NCI-H748 (cell line): ENCODE results near the gene DDX51.
A peak's percentile ranks its signal among the peaks of the same experiment; 100 is the strongest.
"Not testable (repeated sequence)": the region's sequence is repeated elsewhere in the genome, so short reads cannot be mapped to it uniquely, and the experiment has no call there.

ENCODE experiments used
- DNase-seq: peaks from one replicate; lab custom pipeline; 2025; ENCODE audit not compliant: unreplicated experiment; lab: John Stamatoyannopoulos, UW

Gene DDX51

DNA sequence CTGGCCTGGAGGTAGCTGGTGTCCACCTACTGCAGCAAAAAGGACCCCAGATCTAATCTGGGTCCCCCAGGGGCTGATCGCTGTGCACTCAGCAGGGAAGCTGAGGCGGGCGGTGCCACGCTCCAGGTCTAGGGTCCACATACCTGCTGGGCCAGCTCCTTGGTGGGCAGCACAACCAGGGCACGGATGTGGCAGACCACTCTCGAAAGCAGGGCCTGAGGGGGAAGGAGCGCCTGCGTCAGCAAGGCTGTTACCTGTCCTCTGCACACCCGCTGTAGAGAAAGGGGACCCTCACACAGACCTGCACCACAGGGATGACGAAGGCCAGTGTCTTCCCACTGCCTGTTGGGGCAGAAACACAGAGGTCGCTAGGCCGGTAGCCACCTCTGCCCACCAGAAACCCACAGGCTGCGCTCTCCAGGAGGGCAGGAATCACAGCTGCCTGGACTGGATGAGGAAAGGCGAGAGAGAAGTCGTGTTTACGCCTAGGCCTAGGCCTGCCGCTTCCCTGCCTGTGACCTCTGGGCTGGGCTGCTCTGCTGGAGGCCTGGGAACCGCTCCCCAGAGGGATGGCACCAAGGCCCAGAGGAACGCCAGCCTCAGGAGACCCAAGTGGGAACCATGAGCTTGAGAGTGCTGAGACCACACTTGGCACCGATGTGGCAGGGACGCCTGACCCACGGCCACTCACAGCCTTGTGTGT is 2.0 kb downstream of the DDX51 start:
- DNase-seq, result no peak

DNA sequence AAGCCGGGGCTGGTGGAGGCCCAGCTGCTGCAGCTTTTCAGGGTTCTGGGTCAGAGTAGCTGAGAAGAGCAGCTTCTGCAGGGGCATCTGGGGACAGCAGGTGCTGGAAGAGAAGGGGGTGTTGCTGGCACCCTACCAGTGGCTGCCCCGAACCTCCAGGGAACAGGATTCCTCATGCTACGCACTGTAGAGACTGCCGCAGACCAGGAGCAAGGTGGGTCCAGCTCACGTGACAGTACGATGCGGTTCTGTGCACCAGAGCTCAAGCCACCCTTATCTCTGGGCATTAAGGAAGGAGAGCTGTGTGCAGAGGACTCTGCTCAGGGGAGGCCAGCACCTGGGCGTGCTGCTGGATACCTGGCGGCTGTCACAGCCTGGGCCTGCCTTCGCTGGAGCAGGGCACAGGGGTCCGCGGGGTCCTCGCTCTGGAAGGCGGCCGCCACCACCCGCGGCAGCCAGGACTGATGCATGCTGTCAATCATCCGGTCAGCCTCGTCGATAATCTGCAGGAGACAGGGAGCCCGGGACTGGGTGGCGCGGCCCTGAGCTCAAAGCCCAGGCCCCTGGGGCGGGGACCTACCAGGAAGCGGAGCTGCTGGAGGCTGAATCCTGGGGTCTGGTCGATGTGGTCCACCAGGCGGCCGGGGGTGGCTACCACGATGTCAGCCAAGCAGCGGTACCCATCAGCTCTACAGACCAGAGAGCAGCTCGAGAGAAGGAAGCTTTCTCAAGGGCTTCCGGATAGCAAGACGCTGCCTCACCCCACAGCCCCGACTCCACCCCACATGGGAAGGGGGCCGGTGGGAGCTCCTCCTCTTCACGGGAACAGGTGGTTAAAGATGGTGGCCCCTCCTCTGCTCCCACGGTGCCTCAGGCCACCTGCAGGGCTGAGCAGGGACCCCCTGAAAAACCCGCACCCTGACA is 2.9 kb downstream of the DDX51 start:
- no peak for DNase-seq

DNA sequence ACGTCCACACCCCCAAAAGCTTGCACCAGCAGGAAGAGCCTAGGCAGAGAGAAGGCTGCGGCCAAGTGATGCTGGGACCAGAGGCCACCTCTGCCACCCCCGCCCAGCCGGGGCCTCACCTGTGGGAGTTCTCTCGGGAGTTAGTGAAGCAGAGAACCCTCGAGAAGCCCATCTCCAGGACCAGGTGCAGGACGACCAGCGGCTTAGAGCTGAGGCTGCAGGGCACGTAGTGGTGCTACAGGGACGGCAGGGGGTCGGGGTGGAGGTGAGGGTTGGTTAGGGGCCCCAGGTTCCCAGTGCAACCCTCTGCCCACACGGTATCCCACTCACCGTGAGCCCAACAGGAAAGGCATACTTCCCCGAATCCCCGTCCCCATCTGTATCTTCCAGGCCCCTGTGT is 3.6 kb downstream of the DDX51 start:
- DNase-seq, result no peak

DNA sequence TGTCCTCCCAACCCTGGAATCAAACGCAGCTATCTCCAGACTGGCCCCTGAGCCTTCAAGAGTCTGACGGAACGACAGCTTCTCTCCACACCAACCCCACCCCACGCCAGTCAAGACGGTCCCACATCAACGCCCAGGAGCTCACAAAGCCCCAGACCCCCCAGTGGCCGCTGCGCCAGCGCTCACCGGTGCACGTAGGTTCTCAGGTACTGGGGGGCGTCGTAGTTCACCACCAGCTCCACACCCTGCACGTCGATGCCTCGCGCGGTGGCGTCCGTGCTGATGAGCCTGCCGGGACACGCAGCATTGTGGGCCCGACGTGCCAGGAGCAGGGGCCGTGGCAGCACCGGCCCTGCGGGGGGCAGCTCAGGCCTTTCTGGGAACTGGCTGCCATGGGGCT is 4.2 kb downstream of the DDX51 start:
- no peak for DNase-seq

DNA sequence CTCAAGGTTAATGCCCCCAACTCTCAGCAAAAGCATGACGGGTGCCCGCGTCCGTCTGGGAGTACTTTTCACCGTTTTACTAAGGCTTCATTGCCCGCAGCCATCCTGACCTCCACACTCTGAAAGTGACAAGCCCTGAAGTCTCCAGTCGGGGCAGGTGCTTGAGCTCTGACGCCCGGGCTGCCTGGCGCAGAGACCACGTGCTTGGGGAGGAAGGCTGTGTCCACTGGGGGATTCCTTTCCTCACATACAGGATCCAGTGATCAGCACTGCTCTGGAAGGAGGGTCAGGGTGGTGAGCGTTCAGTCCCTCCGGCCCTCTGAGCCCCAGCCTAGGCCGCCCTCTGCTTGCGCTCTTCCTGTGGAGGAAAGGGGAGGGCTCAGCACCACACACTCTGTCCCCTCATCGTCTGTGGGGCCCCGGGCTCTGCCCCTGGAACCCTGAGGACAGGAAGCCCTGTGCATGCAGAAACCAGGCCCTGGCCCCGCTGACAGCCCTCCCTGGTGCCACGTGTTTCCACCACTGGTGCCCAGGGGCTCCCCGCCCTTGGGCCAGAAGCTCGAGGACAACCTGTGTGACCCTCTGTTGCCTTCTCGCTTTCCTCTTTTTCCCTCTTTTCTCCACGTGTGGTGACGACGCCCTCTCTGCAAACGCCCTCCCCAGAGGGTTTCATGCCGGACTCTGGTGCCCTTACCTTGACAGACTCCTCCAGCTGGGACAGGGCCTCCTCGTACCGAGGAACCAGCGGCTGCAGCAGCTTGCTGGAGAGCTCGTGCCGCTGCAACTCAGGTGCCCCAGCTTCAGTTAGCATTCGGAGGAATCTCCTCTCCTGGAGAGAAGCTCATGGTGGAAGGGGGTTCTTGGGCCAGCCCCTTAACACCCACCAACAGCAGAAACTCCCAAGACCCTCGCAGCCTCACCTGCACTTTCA is 4.9 kb downstream of the DDX51 start:
- DNase-seq, result no peak

DNA sequence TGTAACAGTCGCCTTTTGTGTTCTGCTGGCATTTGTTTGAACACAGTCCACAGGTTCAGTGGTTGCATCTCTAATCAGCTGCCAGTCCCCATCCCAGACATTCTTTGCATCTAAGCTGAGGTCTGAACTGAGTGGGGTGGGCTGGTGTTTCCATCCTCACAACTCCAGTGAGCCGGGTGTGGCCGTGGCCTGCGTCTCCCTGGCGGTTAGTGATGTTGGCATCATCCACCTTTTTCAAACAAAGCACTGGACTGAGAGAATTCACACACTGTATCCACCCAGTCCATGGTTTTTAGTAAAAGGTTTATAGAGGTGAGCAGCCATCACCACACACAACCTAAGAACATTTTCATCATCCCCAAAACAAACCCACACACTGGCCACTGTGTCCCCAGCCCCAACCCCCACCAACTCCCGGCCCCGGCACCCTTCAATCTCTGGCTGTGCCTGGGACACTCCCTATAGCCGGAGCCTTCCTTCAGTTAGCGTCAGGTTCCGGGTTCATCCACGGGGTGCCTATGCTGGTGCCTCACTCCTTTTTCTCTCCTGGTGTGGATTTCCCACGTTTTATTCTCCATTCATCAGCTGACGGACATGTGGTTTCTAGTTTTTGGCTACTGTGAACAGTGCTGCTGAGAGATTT is 6.5 kb downstream of the DDX51 start:
- DNase-seq, result no peak

DNA sequence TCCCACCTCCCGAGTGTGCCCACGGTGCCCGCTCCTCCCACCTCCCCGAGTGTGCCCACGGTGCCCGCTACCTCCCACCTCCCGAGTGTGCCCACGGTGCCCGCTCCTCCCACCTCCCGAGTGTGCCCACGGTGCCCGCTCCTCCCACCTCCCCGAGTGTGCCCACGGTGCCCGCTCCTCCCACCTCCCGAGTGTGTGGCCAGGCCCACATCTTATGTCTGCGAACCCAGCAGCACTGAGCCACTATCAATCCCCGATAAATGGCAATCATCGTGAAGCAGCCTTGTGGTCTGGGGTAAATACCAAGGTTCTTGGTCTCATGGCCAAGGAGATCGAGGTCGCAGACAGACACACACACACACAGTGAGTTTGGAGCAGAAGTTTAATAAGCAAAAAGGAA is 7.9 kb downstream of the DDX51 start:
- DNase-seq, result not testable (repeated sequence)

DNA sequence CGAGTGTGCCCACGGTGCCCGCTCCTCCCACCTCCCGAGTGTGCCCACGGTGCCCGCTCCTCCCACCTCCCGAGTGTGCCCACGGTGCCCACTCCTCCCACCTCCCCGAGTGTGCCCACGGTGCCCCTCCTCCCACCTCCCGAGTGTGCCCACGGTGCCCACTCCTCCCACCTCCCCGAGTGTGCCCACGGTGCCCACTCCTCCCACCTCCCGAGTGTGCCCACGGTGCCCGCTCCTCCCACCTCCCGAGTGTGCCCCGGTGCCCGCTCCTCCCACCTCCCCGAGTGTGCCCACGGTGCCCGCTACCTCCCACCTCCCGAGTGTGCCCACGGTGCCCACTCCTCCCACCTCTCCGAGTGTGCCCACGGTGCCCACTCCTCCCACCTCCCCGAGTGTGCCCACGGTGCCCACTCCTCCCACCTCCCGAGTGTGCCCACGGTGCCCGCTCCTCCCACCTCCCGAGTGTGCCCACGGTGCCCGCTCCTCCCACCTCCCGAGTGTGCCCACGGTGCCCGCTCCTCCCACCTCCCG is 9.4 kb downstream of the DDX51 start:
- not testable (repeated sequence) for DNase-seq

DNA sequence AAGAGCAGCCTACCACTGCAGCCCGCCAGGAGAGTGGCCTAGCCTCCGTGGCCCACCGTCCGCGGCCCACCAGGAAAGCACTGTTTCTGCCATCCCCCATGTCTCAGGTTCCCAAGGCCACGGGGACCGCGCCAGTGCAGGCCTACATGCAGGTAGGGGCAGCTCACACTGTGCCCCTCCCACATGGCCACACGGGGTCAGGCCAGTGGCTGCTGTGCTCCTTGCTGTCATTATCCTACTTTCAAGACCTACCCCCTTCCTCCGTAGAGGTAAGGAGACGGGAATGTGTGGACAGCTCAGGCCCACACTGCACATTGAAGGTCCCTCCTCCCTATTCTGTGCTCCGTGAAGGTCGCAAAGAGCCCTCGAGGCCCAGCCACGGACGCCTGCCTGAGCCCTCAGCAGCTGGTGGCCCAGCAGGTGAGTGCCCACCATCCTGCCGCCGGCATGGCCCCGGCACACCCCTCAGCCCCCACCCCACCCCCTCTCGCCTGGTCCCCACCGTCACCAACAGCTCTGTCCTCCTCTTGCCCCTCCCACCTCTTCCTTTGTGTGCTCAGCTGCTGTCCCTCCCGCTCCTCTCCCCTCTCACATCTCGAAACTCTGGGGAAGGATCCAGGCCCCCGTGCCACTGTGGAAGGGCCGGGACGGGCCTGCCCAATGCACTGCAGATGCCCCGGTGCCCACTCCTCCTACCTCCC is 10.0 kb downstream of the DDX51 start:
- peak; percentile 88 for DNase-seq

DNA sequence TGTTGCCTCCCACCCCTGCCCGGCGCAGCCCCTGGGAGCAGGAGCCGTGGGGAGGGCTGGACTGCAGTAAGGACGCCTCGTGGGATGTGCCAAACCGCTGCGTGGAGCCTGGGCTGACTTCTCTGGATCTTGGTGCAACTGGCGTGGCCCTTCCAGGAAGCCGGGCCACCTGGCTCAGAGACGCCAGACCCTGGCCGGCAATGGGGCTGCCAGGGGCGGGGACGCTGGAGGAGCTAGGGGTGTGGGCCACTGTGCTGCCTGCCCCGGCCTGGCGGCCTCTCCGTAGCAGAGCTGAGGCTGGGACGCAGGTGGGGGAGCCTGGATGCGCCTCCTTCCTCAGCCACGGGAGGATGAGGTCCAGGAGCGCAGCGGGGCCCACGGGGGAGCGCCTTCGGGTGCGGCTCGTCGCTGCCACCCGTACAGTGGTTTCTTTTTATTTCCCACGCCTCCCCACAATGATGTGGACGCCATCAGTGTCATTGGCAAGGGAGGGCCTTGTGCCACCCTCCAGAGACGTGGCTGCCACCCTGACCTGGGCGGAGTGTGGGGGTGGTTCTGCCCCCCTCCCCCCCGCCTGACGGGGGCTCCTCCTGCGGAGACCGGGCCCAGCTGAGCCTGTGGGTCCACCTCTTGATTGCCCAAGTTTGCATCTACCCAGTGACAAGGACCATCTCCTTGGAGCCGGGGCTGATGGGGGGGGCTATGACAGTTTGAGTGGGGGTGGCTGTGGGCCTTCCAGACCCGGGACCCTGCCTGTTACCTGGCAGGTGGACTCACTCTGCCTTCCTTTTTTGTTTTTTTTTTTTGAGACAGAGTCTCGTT is 11.3 kb downstream of the DDX51 start:
- no peak for DNase-seq

DNA sequence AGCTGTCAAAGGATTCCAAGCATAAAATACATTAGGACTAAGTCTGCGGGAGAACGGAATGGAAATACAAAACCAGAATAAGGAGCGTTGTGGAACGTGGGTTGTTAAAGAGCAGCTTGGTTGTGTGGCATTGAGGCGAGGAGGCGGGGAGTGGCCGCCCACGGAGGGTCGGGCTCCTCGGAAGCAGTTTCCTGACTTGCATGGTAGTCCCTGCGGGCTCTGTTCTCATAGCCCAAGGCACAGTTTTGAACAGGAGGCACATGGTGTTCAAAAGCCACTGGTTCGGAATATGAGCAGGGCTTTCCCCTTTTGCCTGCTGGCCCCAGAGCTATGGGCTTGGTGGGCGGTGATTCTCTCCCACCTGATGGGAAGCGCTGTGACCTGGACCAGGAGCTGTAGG is 12.2 kb downstream of the DDX51 start:
- no peak for DNase-seq

DNA sequence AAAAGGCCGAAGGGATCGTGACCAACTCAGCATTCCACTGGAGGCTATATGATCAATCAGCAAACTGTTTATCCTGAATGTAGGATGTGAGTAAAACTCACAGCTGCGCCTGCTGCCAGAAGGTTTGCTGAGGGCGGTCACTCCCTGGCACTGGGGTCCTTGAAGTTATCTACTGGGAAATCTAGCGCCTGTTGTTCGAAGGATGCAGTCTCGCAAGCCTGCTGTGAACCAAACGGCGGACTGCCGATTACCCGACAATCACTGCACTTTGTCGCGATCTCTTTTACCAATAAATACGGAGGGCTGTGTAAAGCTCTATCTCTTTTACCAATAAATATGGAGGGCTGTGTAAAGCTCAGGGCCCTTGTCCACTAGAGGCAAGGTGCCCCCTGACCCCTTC is 12.9 kb downstream of the DDX51 start:
- DNase-seq, result no peak

DNA sequence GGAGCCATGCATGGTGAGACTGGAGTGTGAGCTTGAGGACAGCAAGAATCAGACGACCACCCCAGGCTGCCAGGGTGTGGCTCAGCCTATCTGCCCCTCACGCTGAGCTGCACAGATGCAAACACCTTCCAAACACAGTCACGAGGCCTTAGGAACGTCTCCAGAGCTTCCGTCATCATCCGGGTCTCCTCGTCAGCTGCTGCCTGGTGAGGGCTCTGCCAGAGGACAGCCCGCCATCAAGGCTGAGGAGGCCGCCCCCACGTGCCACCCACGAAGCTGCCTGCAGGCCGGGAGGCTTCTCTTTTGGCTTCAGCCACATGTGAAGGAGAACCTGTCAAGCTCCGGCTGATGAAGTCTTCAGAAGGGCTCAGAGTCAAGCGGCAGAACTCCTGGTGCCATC is 13.4 kb downstream of the DDX51 start:
- no peak for DNase-seq

DNA sequence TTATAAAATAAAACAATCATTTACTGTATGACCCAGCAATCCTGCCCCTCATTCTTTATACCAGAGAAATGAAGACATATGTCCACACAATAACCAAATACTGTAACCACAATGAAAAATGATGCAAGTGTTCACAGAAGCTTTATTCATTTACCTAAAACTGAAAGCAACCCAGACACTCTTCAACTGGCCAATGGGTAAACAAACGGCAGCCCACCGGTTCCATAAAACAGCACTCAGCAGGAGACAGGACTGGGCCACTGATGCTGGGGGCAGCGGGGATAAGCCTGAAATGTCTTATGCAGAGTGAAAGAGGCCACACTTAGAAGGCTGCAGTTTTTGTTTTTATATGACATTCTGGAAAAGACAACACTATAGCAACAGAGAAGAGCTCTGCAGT is 15.1 kb downstream of the DDX51 start:
- DNase-seq, result no peak

DNA sequence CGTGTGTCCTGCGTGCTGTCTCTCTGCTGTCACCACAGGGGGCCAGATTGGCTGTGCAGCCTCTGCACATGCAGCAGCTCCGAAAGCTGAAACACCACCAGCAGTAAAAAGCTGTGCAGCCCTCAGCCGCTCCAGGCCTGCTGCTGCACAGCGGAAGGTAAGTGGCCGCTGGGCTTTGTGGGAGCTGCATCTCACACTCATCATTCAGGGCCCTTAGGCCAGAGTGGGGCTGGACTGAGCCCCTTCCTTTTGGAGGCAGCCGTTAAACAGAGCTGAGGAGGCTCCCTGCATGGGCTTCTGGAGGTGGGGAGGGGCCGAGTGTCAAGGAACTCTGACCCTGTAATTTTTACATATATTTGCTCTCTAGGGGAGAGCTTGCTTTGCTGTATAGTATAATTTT is 17.1 kb downstream of the DDX51 start:
- DNase-seq, result no peak

DNA sequence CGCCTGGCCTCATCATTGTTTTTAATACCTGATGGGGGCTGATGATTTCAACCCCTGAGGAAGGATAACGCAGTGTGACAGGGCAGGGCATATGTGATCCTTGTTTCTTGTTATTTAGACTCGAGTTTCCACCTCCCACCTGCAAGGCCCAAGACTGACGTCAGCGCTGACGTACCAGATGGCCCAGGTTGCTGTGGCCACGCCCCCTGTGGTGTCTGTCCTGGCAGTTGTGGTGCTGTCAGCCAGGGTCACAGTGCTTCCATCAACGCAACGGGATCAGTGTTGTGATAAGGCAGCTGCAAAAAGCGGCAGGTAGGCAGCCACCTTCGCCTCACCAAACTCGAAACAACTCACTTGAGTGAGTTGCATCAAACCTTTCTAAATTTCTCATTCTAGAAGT is 18.4 kb downstream of the DDX51 start:
- DNase-seq, result no peak

DNA sequence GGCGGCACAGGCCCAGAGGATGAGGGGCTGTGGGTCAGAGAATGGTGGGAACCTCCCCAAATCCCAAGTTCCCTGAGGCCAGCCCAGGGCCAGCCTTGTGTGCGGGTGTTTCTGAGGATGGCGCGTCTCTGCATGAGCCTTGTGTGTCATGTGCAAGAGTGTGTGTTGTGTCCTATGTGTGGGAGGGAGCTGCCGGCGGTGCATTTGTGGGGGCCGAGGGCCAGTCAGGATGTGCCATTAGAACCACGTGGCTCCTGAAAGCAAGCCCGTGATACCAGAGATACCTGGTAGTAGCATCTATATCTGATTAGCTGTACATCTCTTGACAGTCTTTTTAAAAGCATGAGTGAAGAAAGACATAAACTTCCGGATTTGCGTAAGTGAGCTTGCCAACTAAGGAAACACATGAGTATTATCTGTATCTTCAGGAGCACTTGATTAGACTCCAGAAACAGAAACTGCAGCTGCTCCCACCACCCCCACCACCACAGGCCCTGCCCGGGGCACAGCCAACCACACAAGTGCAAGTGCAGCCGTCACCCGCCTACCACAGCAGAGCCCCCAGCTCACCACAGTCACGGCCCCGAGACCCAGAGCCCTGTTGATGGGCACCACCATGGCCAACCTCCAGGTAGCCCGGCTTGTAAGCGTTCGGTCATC is 19.2 kb downstream of the DDX51 start:
- no peak for DNase-seq

DNA sequence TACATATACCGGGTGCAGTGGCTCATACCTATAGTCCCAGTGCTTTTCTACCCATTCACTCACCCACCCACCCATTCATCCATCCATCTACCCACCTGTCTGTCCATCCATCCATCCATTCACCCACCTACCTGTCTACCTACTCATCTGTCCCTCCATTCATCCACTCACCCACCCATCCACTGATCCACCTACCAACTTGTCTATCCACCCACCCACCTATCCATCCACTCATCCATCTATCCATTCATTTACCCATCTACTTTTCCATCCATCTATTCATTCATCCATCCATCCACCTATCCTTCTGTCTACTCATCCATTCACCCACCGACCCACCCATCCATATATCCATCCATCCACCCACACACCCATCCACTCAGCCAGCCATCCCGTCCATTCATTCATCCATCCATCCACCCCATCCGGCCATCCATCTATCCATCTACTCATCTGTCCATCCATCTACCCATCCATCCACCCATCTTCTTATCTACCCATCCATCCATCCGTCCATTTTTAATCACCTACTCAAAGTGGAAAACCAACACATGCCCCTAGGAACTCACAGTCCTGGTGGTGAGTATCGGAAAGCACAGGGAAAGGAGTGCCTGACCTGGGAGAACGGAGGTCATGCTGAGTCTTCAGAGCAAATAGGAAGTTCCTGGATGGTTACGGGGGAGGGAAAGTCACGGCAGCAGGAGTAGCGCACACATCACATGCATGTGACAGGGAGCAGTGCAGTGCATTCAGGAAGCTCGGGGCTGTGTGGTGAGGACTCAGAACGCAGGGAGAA is 20.0 kb downstream of the DDX51 start:
- no peak for DNase-seq
